Liver (tissue), 9 donors: ENCODE data around the gene TAPBP. TPM values are rescaled to one million over a fixed set of nuclear protein-coding genes. Genes with fewer than 3 reads are reported as not detected.

Experiments
- DNase-seq: peaks from one replicate; pipeline ENCODE4 v3.0.0-alpha.2; 2017; ENCODE audit warnings: low spot score
- H3K27ac ChIP-seq, 2 donors: one replicate each; pipeline ENCODE4 v1.7.0; 2013; ENCODE audit warnings: inconsistent platforms in 2 of 2, low read length in 2 of 2, control low read depth in 1 of 2, low read depth in 1 of 2, mild to moderate bottlenecking in 1 of 2
- H3K27me3 ChIP-seq, 4 donors: one replicate each; pipeline versions ENCODE4 v1.6.1 to v1.7.0; 2013; ENCODE audit warnings: low read length in 3 of 4, inconsistent platforms in 1 of 4, mild to moderate bottlenecking in 1 of 4, moderate library complexity in 1 of 4; ENCODE audit not compliant: control insufficient read depth in 4 of 4, insufficient read depth in 4 of 4
- H3K36me3 ChIP-seq, 4 donors: one replicate each; pipeline versions ENCODE4 v1.6.1 to v1.7.0; 2013; ENCODE audit warnings: low read length in 3 of 4, mild to moderate bottlenecking in 3 of 4, low read depth in 1 of 4, moderate library complexity in 1 of 4; ENCODE audit not compliant: control insufficient read depth in 4 of 4, insufficient read depth in 3 of 4
- H3K4me1 ChIP-seq, 4 donors: one replicate each; pipeline versions ENCODE4 v1.6.1 to v1.7.0; 2013; ENCODE audit warnings: low read length in 3 of 4, mild to moderate bottlenecking in 3 of 4, moderate library complexity in 1 of 4; ENCODE audit not compliant: control insufficient read depth in 4 of 4, insufficient read depth in 4 of 4
- H3K4me3 ChIP-seq, 3 donors: one replicate each; pipeline versions ENCODE4 v1.6.1 to v1.7.0; 2013; ENCODE audit warnings: low read length in 3 of 3, control low read depth in 1 of 3, low read depth in 1 of 3, mild to moderate bottlenecking in 1 of 3
- H3K9ac ChIP-seq, 2 donors: one replicate each; pipeline ENCODE4 v1.7.0; 2013; ENCODE audit warnings: low read length in 2 of 2, mild to moderate bottlenecking in 2 of 2, moderate library complexity in 2 of 2, control low read depth in 1 of 2, low read depth in 1 of 2
- H3K9me3 ChIP-seq, 4 donors: one replicate each; pipeline versions ENCODE4 v1.6.1 to v1.7.0; 2013; ENCODE audit warnings: low read length in 3 of 4; ENCODE audit not compliant: control insufficient read depth in 4 of 4
- ATF3 ChIP-seq: IDR thresholded peaks from 2 replicates; pipeline ENCODE4 v1.6.1; 2016; ENCODE audit warnings: antibody characterized with exemption
- EGR1 ChIP-seq, 2 donors: IDR thresholded peaks; 2 replicates each; pipeline ENCODE4 v1.6.1; 2016 to 2018; ENCODE audit warnings: antibody characterized with exemption in 2 of 2, low read depth in 2 of 2
- FOXA1 ChIP-seq: IDR thresholded peaks from 2 replicates; pipeline ENCODE4 v1.6.1; 2016; ENCODE audit warnings: antibody characterized with exemption
- FOXA2 ChIP-seq: IDR thresholded peaks from 2 replicates; pipeline ENCODE4 v1.6.1; 2016; ENCODE audit warnings: antibody characterized with exemption
- GABPA ChIP-seq, 2 donors: IDR thresholded peaks in 1 of 2; conservative IDR thresholded peaks in 1 of 2; 2 replicates each; pipeline ENCODE4 v1.6.1; 2016; ENCODE audit warnings: antibody characterized with exemption in 2 of 2, mild to moderate bottlenecking in 1 of 2, moderate library complexity in 1 of 2
- HNF4G ChIP-seq: IDR thresholded peaks from 2 replicates; pipeline ENCODE4 v1.6.1; 2016; ENCODE audit warnings: antibody characterized with exemption
- JUND ChIP-seq, 2 donors: IDR thresholded peaks; 2 replicates each; pipeline ENCODE4 v1.6.1; 2016; ENCODE audit warnings: antibody characterized with exemption in 2 of 2
- MAX ChIP-seq: IDR thresholded peaks from 2 replicates; pipeline ENCODE4 v1.6.1; 2016; ENCODE audit warnings: antibody characterized with exemption
- NR2F2 ChIP-seq: IDR thresholded peaks from 2 replicates; pipeline ENCODE4 v1.6.1; 2016; ENCODE audit warnings: antibody characterized with exemption
- RAD21 ChIP-seq, 2 donors: IDR thresholded peaks; 2 replicates each; pipeline ENCODE4 v1.6.1; 2016; ENCODE audit warnings: antibody characterized with exemption in 2 of 2, mild to moderate bottlenecking in 2 of 2
- RXRA ChIP-seq, 2 donors: IDR thresholded peaks; 2 replicates each; pipeline ENCODE4 v1.6.1; 2017 to 2018; ENCODE audit warnings: antibody characterized with exemption in 2 of 2, mild to moderate bottlenecking in 1 of 2
- SP1 ChIP-seq: IDR thresholded peaks from 2 replicates; pipeline ENCODE4 v1.6.1; 2018; ENCODE audit warnings: antibody characterized with exemption, mild to moderate bottlenecking
- WGBS: extraction: QIAGEN DNeasy Blood & Tissue Kit; methylation state at CpG from one replicate; pipeline ENCODE4 v1.1.7; 2013; 5-methylcytosine and 5-hydroxymethylcytosine counted together
- polyA plus RNA-seq, 2 donors: library from polyadenylated mRNA; stranded (reverse) in 1 of 2; unstranded in 1 of 2; fragments of 200-250 nt in 1 of 2; fragments of >200 nt in 1 of 2; fragmentation: Nextera tagmentation in 1 of 2; extraction: Ambion mirVana in 1 of 2; gene quantifications; one replicate each; pipeline versions ENCODE4 v1.2.1 to v1.2.3, GENCODE V29; 2013 to 2015
- total RNA-seq, 2 donors: library from RNA; depleted of rRNA; stranded (reverse); fragments of >200 nt; gene quantifications; one replicate each; pipeline ENCODE4 v1.2.3, GENCODE V29; 2014
- TF ChIP-seq, protein P1 (sequence below): IDR thresholded peaks from 2 replicates; pipeline ENCODE4 v1.6.1; 2016; ENCODE audit warnings: antibody characterized with exemption
- TF ChIP-seq, protein P2 (sequence below): fragments of 150-350 bp; IDR thresholded peaks from 2 replicates; pipeline ENCODE4 v1.5.1; 2017; ENCODE audit warnings: improper control_type of control experiment, low read depth, low read length; ENCODE audit not compliant: missing input control
- TF ChIP-seq, protein P3 (sequence below): IDR thresholded peaks from 2 replicates; pipeline ENCODE4 v1.6.1; 2016; ENCODE audit warnings: antibody characterized with exemption, mild to moderate bottlenecking
- donor health status: healthy.
- donor health status: healthy.
- donor health status: healthy.
- donor health status: healthy.
- donor health status: healthy.

TAPBP gene
- total and polyA plus RNA-seq, 4 donors: 47.9 to 74.0 (median 51.0) TPM

GRCh38 chr6:33315793-33316602, 2.1 kb upstream of the TAPBP start:
- Histone ChIP-seq H3K9ac (no peak overlapping the region), H3K9me3 (no peaks in the 10 kb centered on the region), H3K4me3 (no peak overlapping the region), H3K4me1 (peaks cover 15 to 60% (median 47%) of the 10 kb centered on the region in 4 donors), H3K36me3 (peaks cover 0 to 16% (median 8%) of the 10 kb centered on the region in 4 donors), H3K27me3 (no peaks in the 10 kb centered on the region), H3K27ac (no peak overlapping the region)
- DNase-seq: no peak
- TF ChIP-seq, protein P1, sequence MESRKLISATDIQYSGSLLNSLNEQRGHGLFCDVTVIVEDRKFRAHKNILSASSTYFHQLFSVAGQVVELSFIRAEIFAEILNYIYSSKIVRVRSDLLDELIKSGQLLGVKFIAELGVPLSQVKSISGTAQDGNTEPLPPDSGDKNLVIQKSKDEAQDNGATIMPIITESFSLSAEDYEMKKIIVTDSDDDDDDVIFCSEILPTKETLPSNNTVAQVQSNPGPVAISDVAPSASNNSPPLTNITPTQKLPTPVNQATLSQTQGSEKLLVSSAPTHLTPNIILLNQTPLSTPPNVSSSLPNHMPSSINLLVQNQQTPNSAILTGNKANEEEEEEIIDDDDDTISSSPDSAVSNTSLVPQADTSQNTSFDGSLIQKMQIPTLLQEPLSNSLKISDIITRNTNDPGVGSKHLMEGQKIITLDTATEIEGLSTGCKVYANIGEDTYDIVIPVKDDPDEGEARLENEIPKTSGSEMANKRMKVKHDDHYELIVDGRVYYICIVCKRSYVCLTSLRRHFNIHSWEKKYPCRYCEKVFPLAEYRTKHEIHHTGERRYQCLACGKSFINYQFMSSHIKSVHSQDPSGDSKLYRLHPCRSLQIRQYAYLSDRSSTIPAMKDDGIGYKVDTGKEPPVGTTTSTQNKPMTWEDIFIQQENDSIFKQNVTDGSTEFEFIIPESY: no peak
- no peak for TF ChIP-seq RXRA (IDR thresholded peaks at IDR 0.05)
- TF ChIP-seq FOXA1: no peak
- TF ChIP-seq MAX: no peak
- TF ChIP-seq JUND (IDR thresholded peaks at IDR 0.05): no peak
- TF ChIP-seq, protein P2, sequence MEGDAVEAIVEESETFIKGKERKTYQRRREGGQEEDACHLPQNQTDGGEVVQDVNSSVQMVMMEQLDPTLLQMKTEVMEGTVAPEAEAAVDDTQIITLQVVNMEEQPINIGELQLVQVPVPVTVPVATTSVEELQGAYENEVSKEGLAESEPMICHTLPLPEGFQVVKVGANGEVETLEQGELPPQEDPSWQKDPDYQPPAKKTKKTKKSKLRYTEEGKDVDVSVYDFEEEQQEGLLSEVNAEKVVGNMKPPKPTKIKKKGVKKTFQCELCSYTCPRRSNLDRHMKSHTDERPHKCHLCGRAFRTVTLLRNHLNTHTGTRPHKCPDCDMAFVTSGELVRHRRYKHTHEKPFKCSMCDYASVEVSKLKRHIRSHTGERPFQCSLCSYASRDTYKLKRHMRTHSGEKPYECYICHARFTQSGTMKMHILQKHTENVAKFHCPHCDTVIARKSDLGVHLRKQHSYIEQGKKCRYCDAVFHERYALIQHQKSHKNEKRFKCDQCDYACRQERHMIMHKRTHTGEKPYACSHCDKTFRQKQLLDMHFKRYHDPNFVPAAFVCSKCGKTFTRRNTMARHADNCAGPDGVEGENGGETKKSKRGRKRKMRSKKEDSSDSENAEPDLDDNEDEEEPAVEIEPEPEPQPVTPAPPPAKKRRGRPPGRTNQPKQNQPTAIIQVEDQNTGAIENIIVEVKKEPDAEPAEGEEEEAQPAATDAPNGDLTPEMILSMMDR: no peak
- TF ChIP-seq RAD21 (IDR thresholded peaks at IDR 0.05): no peak
- no peak for TF ChIP-seq ATF3
- 93% methylated on average over 17 of the region's 17 CpGs for WGBS

DNA sequence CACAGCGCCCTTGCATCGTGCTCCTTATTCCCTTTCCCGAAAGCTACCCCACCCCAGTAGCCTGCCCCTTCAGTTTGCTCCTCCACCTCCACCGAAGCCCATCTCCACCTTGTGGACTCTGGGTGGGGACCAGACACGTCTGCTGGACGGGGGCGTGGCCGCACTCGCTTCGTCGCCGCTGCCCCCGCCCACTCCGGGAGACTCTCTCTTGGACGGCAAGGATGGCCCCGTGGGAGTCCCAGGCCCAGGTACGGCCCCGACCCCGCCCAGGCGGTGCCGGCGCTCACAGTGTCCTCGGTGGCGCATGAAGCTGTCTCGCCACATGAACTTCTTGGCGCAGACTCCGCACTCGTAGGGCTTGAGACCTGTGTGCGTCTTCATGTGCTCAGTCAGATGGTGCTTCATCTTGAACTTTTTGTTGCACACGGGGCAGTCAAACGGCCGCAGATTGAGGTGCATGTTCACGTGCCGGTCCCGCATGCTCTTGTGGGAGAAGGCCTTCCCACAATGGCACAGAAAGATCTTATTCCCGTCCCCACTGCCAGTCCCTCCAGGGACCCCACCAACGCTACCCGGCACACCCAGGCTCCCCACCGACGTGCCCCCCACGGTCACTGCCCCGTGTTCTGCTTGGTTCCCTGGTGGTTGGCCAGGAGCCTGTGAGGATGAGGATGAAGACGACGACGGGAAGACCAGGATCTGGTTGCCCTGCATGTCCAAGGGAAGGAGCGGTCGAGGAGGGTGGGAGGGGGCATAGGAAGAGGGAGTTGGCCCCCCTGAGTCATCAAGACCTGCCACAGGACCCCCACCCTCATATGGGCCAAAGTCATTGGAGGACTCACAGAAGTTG, 1.3 kb upstream of the TAPBP start:
- H3K27ac ChIP-seq: peak overlapping the region; percentile 98 to 99
- DNase-seq: peak; percentile 72
- 50% methylated on average over 47 of the region's 47 CpGs for WGBS
- H3K4me1 ChIP-seq: peaks cover 11 to 55% (median 40%) of the 10 kb centered on the region in 4 donors
- peaks cover 0 to 13% (median 8%) of the 10 kb centered on the region in 4 donors for H3K36me3 ChIP-seq
- no peaks in the 10 kb centered on the region for H3K9me3 ChIP-seq
- H3K4me3 ChIP-seq: peak overlapping the region in 2 of 3 donors; percentile 6 to 88
- H3K9ac ChIP-seq: no peak overlapping the region
- H3K27me3 ChIP-seq: no peaks in the 10 kb centered on the region
- no peak for TF ChIP-seq JUND (IDR thresholded peaks at IDR 0.05)
- no peak for TF ChIP-seq RXRA (IDR thresholded peaks at IDR 0.05)
- TF ChIP-seq FOXA2: no peak
- TF ChIP-seq, protein P1: no peak
- TF ChIP-seq MAX: no peak
- TF ChIP-seq EGR1 (IDR thresholded peaks at IDR 0.05; ENCODE audit: low read depth in 2 of 2): no peak
- no peak for TF ChIP-seq GABPA (IDR thresholded peaks at IDR 0.05 in 1 of 2, conservative IDR thresholded peaks at IDR 0.05 in 1 of 2)
- TF ChIP-seq SP1: no peak
- no peak for TF ChIP-seq HNF4G
- no peak for TF ChIP-seq NR2F2
- TF ChIP-seq, protein P2: no peak
- TF ChIP-seq FOXA1: no peak
- TF ChIP-seq, protein P3, sequence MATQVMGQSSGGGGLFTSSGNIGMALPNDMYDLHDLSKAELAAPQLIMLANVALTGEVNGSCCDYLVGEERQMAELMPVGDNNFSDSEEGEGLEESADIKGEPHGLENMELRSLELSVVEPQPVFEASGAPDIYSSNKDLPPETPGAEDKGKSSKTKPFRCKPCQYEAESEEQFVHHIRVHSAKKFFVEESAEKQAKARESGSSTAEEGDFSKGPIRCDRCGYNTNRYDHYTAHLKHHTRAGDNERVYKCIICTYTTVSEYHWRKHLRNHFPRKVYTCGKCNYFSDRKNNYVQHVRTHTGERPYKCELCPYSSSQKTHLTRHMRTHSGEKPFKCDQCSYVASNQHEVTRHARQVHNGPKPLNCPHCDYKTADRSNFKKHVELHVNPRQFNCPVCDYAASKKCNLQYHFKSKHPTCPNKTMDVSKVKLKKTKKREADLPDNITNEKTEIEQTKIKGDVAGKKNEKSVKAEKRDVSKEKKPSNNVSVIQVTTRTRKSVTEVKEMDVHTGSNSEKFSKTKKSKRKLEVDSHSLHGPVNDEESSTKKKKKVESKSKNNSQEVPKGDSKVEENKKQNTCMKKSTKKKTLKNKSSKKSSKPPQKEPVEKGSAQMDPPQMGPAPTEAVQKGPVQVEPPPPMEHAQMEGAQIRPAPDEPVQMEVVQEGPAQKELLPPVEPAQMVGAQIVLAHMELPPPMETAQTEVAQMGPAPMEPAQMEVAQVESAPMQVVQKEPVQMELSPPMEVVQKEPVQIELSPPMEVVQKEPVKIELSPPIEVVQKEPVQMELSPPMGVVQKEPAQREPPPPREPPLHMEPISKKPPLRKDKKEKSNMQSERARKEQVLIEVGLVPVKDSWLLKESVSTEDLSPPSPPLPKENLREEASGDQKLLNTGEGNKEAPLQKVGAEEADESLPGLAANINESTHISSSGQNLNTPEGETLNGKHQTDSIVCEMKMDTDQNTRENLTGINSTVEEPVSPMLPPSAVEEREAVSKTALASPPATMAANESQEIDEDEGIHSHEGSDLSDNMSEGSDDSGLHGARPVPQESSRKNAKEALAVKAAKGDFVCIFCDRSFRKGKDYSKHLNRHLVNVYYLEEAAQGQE: no peak
